DND-41 (cell line): ENCODE data around the gene OR13J1.
"Not testable (repeated sequence)": the region's sequence is repeated elsewhere in the genome, so short reads cannot be mapped to it uniquely, and the experiment has no call there.

Source experiments
- ATAC-seq: fragments of 200-7000 bp; cut with Tn5 transposase; 3 replicates; pipeline ENCODE4 v1.9.1; 2021; ENCODE audit warnings: low read depth; ENCODE audit not compliant: insufficient read depth
- DNase-seq: peaks from one replicate; pipeline ENCODE4 v3.0.0-alpha.2; 2020
- H2AFZ ChIP-seq: 2 replicates; pipeline ENCODE4 v1.6.0; 2012; ENCODE audit warnings: low read depth, low read length
- H3K27ac ChIP-seq: 2 replicates; pipeline ENCODE4 v1.5.1; 2012; ENCODE audit warnings: low read length, inconsistent platforms
- H3K27me3 ChIP-seq: fragments of 200-600 bp; sonication (generic); 2 replicates; pipeline ENCODE4 v1.6.0; 2012; ENCODE audit warnings: low read length, mild to moderate bottlenecking, inconsistent platforms; ENCODE audit not compliant: insufficient read depth, poor library complexity
- H3K36me3 ChIP-seq: 2 replicates; pipeline ENCODE4 v1.5.1; 2012; ENCODE audit warnings: low read length, inconsistent platforms; ENCODE audit not compliant: insufficient read depth
- H3K4me1 ChIP-seq: 2 replicates; pipeline ENCODE4 v1.5.1; 2012; ENCODE audit warnings: mild to moderate bottlenecking, low read length; ENCODE audit not compliant: insufficient read depth
- H3K4me2 ChIP-seq: 2 replicates; pipeline ENCODE4 v1.6.0; 2012; ENCODE audit warnings: mild to moderate bottlenecking, moderate library complexity, low read length, inconsistent platforms; ENCODE audit not compliant: insufficient read depth
- H3K4me3 ChIP-seq, 2 experiments: fragments of 200-600 bp in 1 of 2; shearing (Covaris generic) in 1 of 2; 2 replicates each; pipeline ENCODE4 v1.5.1; 2012 to 2016; ENCODE audit warnings: inconsistent platforms in 2 of 2, low read length in 2 of 2, mild to moderate bottlenecking in 2 of 2, low read depth in 1 of 2, moderate library complexity in 1 of 2
- H3K79me2 ChIP-seq: 2 replicates; pipeline ENCODE4 v1.6.0; 2012; ENCODE audit warnings: low read length, inconsistent platforms; ENCODE audit not compliant: insufficient read depth
- H3K9ac ChIP-seq: 2 replicates; pipeline ENCODE4 v1.6.0; 2012; ENCODE audit warnings: low read depth, mild to moderate bottlenecking, inconsistent platforms, low read length, moderate library complexity
- H3K9me3 ChIP-seq: 2 replicates; pipeline ENCODE4 v1.5.1; 2012; ENCODE audit warnings: low read length, moderate library complexity, mild to moderate bottlenecking, inconsistent platforms; ENCODE audit not compliant: insufficient read depth, severe bottlenecking
- H4K20me1 ChIP-seq: 2 replicates; pipeline ENCODE4 v1.6.0; 2012; ENCODE audit warnings: low read length; ENCODE audit not compliant: insufficient read depth
- EZH2 ChIP-seq: IDR thresholded peaks from 3 replicates; pipeline ENCODE4 v1.6.1; 2012; ENCODE audit warnings: borderline replicate concordance, low read depth, mild to moderate bottlenecking, moderate library complexity, low read length, inconsistent platforms; ENCODE audit not compliant: severe bottlenecking
- TF ChIP-seq, protein P1 (sequence below): IDR thresholded peaks from 2 replicates; pipeline ENCODE4 v1.5.1; 2012; ENCODE audit warnings: borderline replicate concordance, low read length, moderate library complexity, mild to moderate bottlenecking; ENCODE audit not compliant: poor library complexity, severe bottlenecking; ENCODE audit errors: extremely low read depth

The OR13J1 gene

DNA sequence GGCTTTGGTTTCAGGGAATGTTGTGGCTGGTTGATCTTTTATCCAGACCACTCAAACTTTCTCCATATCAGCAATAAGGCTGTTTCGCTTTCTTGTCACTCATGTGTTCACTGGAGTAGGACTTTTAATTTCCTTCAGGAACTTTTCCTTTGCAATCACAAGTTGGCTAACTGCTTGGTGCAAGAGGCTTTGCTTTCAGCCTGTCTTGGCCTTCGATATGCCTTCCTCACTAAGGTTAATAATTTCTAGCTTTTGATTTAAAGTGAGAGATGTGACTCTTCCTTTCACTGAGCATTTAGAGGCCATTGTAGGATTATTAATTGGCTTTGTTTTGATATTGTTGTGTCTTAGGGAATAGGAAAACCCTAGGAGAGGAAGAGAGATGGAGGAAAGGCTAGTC, 28.8 kb upstream of the OR13J1 start:
- Histone ChIP-seq H3K9ac (no peak overlapping the region), H2AFZ (no peak overlapping the region), H3K27me3 (peaks cover 12% of the 10 kb centered on the region), H3K27ac (no peak overlapping the region), H3K4me1 (no peaks in the 10 kb centered on the region), H3K36me3 (no peaks in the 10 kb centered on the region), H3K4me2 (no peak overlapping the region), H3K79me2 (no peaks in the 10 kb centered on the region), H3K4me3 (no peak overlapping the region), H4K20me1 (no peaks in the 10 kb centered on the region), H3K9me3 (no peaks in the 10 kb centered on the region)
- DNase-seq (no peak), ATAC-seq (no peak)
- TF ChIP-seq, protein P1, sequence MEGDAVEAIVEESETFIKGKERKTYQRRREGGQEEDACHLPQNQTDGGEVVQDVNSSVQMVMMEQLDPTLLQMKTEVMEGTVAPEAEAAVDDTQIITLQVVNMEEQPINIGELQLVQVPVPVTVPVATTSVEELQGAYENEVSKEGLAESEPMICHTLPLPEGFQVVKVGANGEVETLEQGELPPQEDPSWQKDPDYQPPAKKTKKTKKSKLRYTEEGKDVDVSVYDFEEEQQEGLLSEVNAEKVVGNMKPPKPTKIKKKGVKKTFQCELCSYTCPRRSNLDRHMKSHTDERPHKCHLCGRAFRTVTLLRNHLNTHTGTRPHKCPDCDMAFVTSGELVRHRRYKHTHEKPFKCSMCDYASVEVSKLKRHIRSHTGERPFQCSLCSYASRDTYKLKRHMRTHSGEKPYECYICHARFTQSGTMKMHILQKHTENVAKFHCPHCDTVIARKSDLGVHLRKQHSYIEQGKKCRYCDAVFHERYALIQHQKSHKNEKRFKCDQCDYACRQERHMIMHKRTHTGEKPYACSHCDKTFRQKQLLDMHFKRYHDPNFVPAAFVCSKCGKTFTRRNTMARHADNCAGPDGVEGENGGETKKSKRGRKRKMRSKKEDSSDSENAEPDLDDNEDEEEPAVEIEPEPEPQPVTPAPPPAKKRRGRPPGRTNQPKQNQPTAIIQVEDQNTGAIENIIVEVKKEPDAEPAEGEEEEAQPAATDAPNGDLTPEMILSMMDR = no peak
- no peak for TF ChIP-seq EZH2

DNA sequence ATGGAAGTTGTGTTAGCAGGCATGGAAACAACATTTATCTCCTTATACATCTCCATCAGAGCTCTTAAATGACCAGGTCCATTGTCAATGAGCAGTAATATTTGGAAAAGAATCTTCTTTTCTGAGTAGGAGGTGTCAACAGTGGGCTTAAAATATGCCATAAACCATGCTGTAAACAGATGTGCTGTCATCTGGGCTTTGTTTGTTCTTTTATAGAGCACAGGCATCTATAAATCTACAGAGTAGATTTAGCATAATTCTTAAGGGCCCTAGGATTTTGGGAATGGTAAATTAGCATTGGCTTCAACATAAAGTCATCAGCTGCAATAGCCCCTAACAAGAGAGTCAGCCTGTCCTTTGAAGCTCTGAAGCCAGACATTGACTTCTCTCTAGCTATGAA, 28.1 kb upstream of the OR13J1 start:
- no peaks in the 10 kb centered on the region for H3K79me2 ChIP-seq
- no peak overlapping the region for H3K4me2 ChIP-seq
- peaks cover 15% of the 10 kb centered on the region for H3K27me3 ChIP-seq
- H3K27ac ChIP-seq = no peak overlapping the region
- H3K36me3 ChIP-seq = no peaks in the 10 kb centered on the region
- H3K4me1 ChIP-seq = no peaks in the 10 kb centered on the region
- DNase-seq = no peak
- no peak overlapping the region for H3K9ac ChIP-seq
- TF ChIP-seq, protein P1 = no peak
- no peak for TF ChIP-seq EZH2
- no peaks in the 10 kb centered on the region for H3K9me3 ChIP-seq
- no peak for ATAC-seq
- H3K4me3 ChIP-seq = no peak overlapping the region
- H4K20me1 ChIP-seq = no peaks in the 10 kb centered on the region
- H2AFZ ChIP-seq = no peak overlapping the region

DNA sequence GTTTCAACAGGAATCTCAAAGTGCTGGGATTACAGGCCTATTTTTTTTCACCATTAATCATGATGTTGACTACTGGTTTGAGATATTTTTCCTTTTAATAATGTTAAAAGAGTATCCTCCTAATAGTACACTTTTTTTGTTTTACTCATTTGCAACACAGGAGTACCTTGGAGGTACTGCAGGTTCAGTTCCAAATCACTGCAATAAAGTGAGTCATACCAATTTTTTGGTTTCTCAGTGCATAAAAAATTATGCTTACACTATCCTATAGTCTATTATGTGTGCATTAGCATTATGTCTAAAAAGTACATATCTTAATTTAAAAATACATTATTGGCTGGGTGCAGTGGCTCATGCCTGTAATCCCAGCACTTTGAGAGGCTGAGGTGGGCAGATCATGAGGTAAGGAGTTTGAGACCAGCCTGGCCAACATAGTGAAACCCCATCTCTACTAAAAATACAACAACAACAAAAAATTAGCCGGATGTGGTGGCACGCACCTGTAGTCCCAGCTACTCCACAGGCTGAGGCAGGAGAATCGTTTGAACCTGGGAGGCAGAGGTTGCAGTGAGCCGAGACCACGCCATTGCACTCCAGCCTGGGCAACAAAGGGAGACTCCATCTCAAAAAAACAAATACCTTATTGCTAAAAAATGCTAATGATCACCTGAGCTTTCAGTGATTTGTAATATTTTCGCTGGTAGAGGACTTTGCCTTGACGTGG, 27.3 kb upstream of the OR13J1 start:
- not testable (repeated sequence) for H3K4me3 ChIP-seq, H3K9ac ChIP-seq, ATAC-seq, H3K27ac ChIP-seq, H3K36me3 ChIP-seq, H4K20me1 ChIP-seq, H3K9me3 ChIP-seq, H3K4me2 ChIP-seq, H3K4me1 ChIP-seq, H3K79me2 ChIP-seq, H2AFZ ChIP-seq, DNase-seq
- H3K27me3 ChIP-seq = peaks cover 15% of the 10 kb centered on the region

DNA sequence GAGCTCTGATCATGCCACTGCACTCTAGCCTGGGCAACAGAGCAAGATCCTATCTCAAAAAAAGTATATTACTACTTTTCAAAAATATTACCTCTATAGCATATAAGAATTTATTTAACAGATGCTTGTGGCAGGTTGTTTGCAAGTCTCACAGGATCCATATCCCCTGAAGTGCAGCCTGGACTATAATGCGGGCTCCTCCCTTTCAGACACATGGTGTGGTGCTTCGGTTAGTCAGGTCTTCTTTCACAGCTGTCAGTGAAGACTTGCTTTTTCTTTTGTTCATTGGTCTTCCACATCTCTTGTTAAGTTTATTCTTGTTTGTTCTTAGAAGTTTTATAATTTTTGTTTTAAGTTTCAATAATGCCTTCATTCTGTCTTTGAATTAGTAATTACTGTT, 26.4 kb upstream of the OR13J1 start:
- Histone ChIP-seq H3K4me2 (no peak overlapping the region), H2AFZ (no peak overlapping the region), H3K9me3 (no peaks in the 10 kb centered on the region), H3K79me2 (no peaks in the 10 kb centered on the region), H4K20me1 (no peaks in the 10 kb centered on the region), H3K36me3 (no peaks in the 10 kb centered on the region), H3K4me3 (no peak overlapping the region), H3K27me3 (peaks cover 17% of the 10 kb centered on the region), H3K27ac (no peak overlapping the region), H3K9ac (no peak overlapping the region), H3K4me1 (no peaks in the 10 kb centered on the region)
- no peak for ATAC-seq
- DNase-seq = no peak
- no peak for TF ChIP-seq EZH2
- TF ChIP-seq, protein P1 = no peak
